ENCODE measurements around the gene AGPS.

GRCh38 chr2:177403838-177404237 is 11.3 kb downstream of the AGPS start:
- TF ChIP-seq USF2 (IDR thresholded peaks at IDR 0.05): no peak
- TF ChIP-seq POLR2A (IDR thresholded peaks at IDR 0.05; ENCODE audit: low read length): no peak
- TF ChIP-seq CTCF (IDR thresholded peaks at IDR 0.05): no peak
- no peak for TF ChIP-seq RFX5 (IDR thresholded peaks at IDR 0.05)
- no peak for TF ChIP-seq RCOR1 (IDR thresholded peaks at IDR 0.05; ENCODE audit: low read depth, low read length)
- no peak for TF ChIP-seq EP300 (IDR thresholded peaks at IDR 0.05)
- no peak for TF ChIP-seq MYC (IDR thresholded peaks at IDR 0.05; ENCODE audit: borderline replicate concordance, low read length)
